Ascending aorta (tissue), 2 donors: ENCODE data around the gene FBLN5. TPM values are rescaled to one million over a fixed set of nuclear protein-coding genes. Genes with fewer than 3 reads are reported as not detected.

Experiments used
- DNase-seq, 2 donors: peaks; one replicate each; pipeline ENCODE4 v3.0.0-alpha.2; 2019; ENCODE audit warnings: low spot score in 2 of 2
- H3K27ac ChIP-seq, 2 donors: fragments of 200-600 bp; sonication (generic); one replicate each; pipeline ENCODE4 v1.5.1; 2016 to 2017; ENCODE audit warnings: mild to moderate bottlenecking in 1 of 2
- H3K27me3 ChIP-seq: fragments of 200-600 bp; sonication (generic); one replicate; pipeline ENCODE4 v1.5.1; 2017
- H3K36me3 ChIP-seq, 2 donors: fragments of 200-600 bp; sonication (generic); one replicate each; pipeline ENCODE4 v1.5.1; 2016
- H3K4me1 ChIP-seq, 2 donors: fragments of 200-600 bp; sonication (generic); one replicate each; pipeline ENCODE4 v1.5.1; 2016 to 2017; ENCODE audit warnings: mild to moderate bottlenecking in 1 of 2
- H3K4me3 ChIP-seq, 2 donors: fragments of 200-600 bp; sonication (generic); one replicate each; pipeline ENCODE4 v1.5.1; 2016 to 2017; ENCODE audit warnings: mild to moderate bottlenecking in 1 of 2
- H3K9me3 ChIP-seq, 2 donors: fragments of 200-600 bp; sonication (generic); one replicate each; pipeline ENCODE4 v1.5.1; 2016
- CTCF ChIP-seq, 3 experiments: fragments of 200-600 bp in 2 of 3; fragments of 450-650 bp in 1 of 3; sonication (generic) in 2 of 3; IDR thresholded peaks; one replicate each; pipeline ENCODE4 v1.5.1; 2016 to 2019; ENCODE audit warnings: antibody characterized with exemption in 3 of 3, mild to moderate bottlenecking in 1 of 3, moderate library complexity in 1 of 3
- intact Hi-C: fragments of 100-400 bp; cut with DNase I; formaldehyde crosslinking; loops from one replicate; pipeline ENCODE4 v1.15.1; 2023
- total RNA-seq: library from RNA; depleted of rRNA; stranded (reverse); fragments of >200 nt; gene quantifications from one replicate; pipeline ENCODE4 v1.1.0, GENCODE V29; 2016

Gene FBLN5
- total RNA-seq, 1 donor from 2014 or later = 280 TPM

DNA sequence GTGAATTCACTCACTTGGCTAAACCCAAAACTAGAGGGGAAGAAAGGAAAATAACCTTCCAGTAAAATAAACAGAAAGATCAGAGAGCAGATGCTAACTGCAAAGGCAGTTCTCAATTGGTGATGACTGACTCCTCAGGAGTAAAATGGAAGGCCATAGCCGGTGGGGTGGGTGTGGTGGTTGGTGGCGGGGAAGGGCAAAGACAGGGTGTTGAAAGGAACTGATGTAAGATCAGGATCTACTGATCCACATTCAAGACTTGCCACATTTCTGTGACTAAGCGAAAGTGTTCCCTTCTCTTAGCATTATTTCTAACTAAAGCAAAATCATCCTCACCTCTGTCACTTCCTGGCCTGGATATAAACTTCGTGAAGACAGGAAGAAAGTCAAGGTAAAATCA is 53.8 kb downstream of the FBLN5 start:
- intact Hi-C loops = no loop called here
- TF ChIP-seq CTCF (IDR thresholded peaks at IDR 0.05) = no peak
- H3K36me3 ChIP-seq = peaks cover 21 to 39% of the 10 kb centered on the region in 2 donors
- H3K27ac ChIP-seq = peak overlapping the region; percentile 91 to 95
- peaks cover 47 to 66% of the 10 kb centered on the region in 2 donors for H3K4me1 ChIP-seq
- H3K4me3 ChIP-seq = peak overlapping the region in 1 of 2 donors; percentile 3
- DNase-seq = no peak
- no peaks in the 10 kb centered on the region for H3K9me3 ChIP-seq
- H3K27me3 ChIP-seq = no peaks in the 10 kb centered on the region

DNA sequence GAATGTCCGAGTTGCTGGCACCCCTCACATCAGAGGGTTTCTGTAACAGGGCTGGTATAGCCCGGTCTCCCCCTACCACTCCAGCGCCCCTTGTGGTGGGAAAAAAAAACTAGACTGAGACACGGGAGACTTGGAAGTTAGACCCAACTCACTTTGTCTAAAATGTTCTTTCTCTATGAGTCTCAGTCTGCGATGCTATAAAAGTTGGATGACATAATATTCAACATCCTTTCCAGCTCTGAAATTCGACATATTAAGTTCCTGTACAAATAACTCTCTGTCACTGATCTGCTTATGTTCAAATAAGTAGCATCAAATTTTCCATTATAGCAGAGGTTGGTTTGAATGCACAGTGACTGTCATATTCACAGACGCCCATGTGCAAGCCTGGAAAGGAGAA is 54.5 kb downstream of the FBLN5 start:
- H3K27me3 ChIP-seq = no peaks in the 10 kb centered on the region
- DNase-seq = no peak
- no peaks in the 10 kb centered on the region for H3K9me3 ChIP-seq
- H3K27ac ChIP-seq = peak overlapping the region; percentile 91 to 95
- peaks cover 47 to 69% of the 10 kb centered on the region in 2 donors for H3K4me1 ChIP-seq
- peak in 2 of 3 experiments; percentile 37 to 58 for TF ChIP-seq CTCF (IDR thresholded peaks at IDR 0.05)
- intact Hi-C loops = no loop called here
- peak overlapping the region in 1 of 2 donors; percentile 3 for H3K4me3 ChIP-seq
- peaks cover 24 to 43% of the 10 kb centered on the region in 2 donors for H3K36me3 ChIP-seq

GRCh38 chr14:91891721-91892220 is 55.7 kb downstream of the FBLN5 start:
- Histone ChIP-seq H3K4me3 (no peak overlapping the region), H3K27me3 (no peaks in the 10 kb centered on the region), H3K9me3 (no peaks in the 10 kb centered on the region), H3K27ac (peak overlapping the region; percentile 91 to 95), H3K36me3 (peaks cover 30 to 56% of the 10 kb centered on the region in 2 donors), H3K4me1 (peaks cover 39 to 62% of the 10 kb centered on the region in 2 donors)
- no peak for TF ChIP-seq CTCF (IDR thresholded peaks at IDR 0.05)
- intact Hi-C loops = no loop called here
- DNase-seq = peak in 1 of 2 donors; percentile 77

DNA sequence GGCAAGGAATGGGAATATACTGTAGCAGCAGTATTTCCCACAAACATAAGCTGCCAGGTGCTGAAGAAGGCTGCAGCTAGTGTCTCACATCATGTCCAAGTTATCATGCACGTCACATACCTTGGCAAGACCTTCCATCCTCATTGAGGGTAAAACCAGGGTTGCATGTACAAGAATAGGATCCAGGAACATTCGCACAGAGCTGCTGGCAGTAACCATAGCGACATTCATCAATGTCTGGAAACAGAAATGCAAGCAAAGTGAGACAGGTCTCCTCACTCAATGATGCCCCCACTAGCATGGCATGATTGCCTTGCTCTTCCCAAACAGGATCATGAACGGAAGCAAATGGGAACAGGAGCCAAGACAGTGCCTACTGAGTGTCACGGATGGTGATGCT is 56.4 kb downstream of the FBLN5 start:
- no peak for DNase-seq
- peaks cover 34 to 58% of the 10 kb centered on the region in 2 donors for H3K4me1 ChIP-seq
- H3K9me3 ChIP-seq = no peaks in the 10 kb centered on the region
- peak overlapping the region; percentile 91 to 95 for H3K27ac ChIP-seq
- no peak overlapping the region for H3K4me3 ChIP-seq
- TF ChIP-seq CTCF (IDR thresholded peaks at IDR 0.05) = no peak
- H3K36me3 ChIP-seq = peaks cover 30 to 62% of the 10 kb centered on the region in 2 donors
- no peaks in the 10 kb centered on the region for H3K27me3 ChIP-seq
- intact Hi-C loops = no loop called here

GRCh38 chr14:91890291-91890749 is 57.2 kb downstream of the FBLN5 start:
- H3K27me3 ChIP-seq = no peaks in the 10 kb centered on the region
- intact Hi-C loops = no loop called here
- peaks cover 30 to 62% of the 10 kb centered on the region in 2 donors for H3K36me3 ChIP-seq
- H3K9me3 ChIP-seq = no peaks in the 10 kb centered on the region
- peaks cover 33 to 62% of the 10 kb centered on the region in 2 donors for H3K4me1 ChIP-seq
- DNase-seq = no peak
- no peak overlapping the region for H3K4me3 ChIP-seq
- peak overlapping the region; percentile 91 to 95 for H3K27ac ChIP-seq
- no peak for TF ChIP-seq CTCF (IDR thresholded peaks at IDR 0.05)
